NCI-H1105 treated with DMSO at 0.1 percent for 48 hours (cell line): Measurements from ENCODE around the gene ARID1B.
A peak's percentile ranks its signal among the peaks of the same experiment; 100 is the strongest.

Experiments
- DNase-seq: peaks from one replicate; lab custom pipeline; 2025; lab: John Stamatoyannopoulos, UW

The ARID1B gene

GRCh38 chr6:156879186-156879585 lies 102.0 kb downstream of the ARID1B start:
- no peak for DNase-seq

DNA sequence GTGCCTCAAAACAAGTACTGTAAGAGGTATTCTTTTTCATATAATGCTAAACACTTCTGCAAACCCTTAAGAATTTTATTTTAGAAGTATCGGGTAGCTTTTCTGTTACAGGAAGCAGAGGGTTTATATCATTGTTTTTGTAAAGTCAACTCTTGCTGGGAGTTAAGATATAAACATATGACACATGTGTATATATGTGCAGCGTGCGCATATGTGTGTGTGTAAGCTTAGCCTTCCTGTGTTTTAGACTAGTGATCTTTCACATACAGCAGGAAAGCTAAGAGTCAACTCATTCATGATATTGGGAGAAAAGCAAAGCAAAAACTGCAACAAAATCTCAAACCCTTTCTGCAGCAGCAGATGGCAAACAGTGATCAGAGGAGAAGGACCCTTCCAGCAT lies 102.4 kb downstream of the ARID1B start:
- DNase-seq = no peak

DNA sequence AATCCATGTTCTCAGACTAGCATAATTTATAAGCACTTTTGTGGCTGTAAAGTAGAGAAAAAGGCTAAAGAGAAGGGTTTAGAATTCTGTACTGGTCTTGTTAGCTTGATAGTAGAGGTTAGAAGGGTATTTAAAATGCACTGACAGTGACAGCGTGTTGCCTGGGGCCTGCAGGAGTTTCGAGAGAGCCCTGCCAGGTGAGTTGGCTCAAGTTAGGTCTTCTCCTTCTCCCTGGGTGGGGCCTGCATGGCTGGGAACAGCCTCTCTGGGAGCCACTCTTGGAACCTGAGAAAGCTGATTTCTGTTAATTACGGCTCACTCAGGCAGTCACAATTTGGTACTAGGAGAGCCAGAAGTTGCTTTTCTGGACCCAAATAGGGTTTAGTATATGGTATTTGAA lies 103.7 kb downstream of the ARID1B start:
- peak; percentile 36 for DNase-seq

DNA sequence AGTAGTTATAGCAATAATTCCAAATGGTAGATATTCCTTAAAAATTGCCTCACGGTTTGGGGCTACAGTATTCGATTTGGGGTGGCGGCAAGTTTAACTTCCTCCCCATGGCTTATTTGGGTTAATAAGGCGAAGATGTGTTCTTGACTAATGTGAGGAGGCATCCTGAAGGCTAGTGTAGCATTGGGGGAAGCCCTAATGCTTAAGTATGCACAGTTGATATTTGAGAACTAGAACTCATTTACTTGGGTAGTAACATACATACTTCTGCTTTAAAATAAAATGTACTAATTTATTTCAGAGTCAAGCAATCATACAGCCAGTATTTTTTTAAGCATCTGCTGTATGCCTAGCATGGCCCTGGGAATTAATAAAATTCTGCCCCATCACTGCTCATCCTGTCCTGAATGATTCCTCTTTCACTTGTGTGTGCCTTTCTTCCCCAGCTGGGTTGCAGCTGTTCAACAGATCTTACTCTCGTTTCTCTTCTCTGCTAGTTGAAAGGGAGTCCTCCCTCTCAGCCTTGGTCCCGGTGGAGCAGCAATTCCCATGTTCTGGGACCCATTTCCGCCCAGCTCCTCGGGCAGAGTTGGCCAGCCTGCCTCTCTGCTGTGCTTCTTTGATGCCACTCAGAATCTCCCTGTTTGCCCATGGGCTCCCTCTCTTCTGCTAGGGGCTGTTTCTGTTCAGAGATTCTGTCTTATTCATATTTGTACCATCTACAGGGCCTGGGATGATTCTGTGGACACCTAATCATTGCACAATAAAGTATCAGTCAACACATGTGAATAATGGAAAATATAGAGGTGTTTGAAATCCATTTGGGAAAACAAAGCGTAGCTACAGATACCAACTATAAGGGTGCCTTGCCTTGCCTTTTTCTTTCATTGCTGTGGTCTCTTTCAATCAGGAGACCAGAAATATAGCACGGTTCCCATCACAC lies 104.8 kb downstream of the ARID1B start:
- DNase-seq = no peak

DNA sequence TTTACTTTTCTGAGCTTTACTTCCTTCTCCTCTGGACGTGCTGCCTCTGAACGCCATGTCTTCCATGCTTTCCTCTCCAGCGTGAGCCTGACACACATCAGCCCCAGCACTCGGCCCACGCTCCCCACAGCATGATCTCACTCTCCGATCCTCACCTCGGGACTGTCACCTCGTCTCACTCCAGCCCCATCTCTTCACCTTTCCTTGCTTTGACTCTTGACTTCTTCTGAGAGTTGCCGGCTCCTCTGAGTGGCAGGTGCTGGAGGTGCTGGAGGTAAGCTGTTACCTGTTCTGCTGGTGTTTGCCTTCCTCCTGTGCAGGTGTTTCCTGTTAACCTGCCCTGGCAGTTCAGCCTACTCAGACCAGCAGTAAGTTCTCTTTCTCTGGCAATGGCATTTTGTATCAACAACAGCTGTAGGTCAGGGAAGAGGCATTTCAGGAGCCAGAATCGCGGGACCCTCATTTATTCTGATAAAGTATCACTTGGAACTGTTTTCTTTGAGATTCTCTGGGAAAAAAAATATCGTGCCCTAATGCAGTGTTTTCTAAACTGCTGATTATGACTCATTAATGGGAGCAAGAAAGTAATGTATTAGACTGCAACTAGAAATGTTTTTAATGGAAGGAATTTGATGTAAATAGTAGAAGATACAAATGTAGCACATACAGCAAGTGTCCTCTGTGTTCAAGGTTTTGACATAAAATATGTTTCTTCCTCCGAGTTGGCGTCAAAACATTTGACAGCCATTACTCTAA lies 106.5 kb downstream of the ARID1B start:
- peak; percentile 86 for DNase-seq

GRCh38 chr6:156884306-156884705 lies 107.1 kb downstream of the ARID1B start:
- no peak for DNase-seq

DNA sequence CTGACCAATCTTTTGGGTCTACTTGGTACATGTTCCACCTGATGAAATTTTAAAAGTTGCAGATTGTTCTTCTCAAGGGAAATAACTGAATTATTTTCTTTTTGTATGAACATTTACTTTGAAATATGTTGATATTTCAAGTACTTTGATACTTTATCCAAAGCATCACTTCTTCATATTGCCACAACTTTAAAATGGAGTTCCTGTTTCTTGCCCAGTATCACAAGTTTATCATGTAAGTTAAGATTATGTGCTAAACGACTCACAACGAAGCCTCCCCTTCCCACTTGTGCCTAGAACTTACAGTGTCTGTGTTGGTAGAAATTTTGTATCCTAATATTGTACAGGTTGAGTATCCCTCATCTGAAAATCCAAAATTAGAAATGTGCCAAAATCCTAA lies 108.4 kb downstream of the ARID1B start:
- no peak for DNase-seq

GRCh38 chr6:156886409-156886808 lies 109.2 kb downstream of the ARID1B start:
- no peak for DNase-seq

DNA sequence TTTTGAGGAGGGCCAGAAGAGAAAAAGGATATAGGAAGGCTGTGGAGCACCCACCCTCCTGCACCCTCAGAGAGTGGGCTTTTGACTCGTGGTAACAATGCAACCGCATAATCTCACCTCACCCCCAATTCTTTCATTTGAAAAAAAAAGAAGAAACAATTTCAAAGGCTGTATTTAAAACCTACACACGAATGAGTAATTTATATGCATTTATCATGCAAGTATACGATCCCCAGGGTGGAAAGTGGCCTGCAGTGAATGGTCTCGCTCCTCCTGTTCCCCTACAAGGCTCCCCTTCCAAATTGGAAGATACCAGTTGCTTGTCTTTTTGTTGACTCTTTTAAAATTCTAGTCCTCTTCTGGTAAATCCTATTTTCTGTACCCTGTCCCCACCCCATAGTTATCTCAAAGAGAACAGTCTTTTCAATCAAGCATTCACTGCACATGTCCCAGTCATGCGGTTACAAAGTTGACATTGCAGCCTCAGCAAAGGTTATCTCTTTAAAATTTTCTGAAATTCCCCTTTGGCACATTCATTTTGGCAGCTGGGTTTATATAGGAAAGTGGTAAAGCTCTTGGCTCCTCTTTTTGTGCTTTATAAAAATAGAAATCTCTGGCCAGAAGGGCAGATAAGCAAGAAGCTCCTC lies 110.6 kb downstream of the ARID1B start:
- DNase-seq = no peak

- DNase-seq = peak; percentile 84
Observed at GRCh38 chr6:156889469-156889868, 112.3 kb downstream of the ARID1B start.

DNA sequence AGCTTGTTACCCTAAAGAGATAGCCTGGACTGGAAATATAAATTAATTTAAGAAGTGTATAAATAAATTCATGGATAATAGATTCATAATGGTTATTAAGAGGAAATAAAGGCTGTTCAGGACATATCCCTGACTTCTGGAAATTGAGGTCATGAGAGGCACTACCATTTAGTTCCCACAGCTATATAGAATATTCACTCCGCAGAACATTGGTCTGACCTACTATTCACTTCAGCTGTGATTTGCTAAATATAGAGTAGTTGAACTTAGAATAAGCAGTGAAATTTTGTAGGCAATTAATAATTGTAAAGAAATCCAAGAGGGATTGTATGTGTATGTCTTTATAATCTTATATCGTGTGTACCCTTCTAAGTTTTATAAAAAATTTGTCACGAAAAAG lies 112.8 kb downstream of the ARID1B start:
- DNase-seq = no peak

- no peak for DNase-seq
Observed at GRCh38 chr6:156890627-156891314, 113.6 kb downstream of the ARID1B start.

GRCh38 chr6:156897907-156898531 lies 120.8 kb downstream of the ARID1B start:
- DNase-seq = no peak

DNA sequence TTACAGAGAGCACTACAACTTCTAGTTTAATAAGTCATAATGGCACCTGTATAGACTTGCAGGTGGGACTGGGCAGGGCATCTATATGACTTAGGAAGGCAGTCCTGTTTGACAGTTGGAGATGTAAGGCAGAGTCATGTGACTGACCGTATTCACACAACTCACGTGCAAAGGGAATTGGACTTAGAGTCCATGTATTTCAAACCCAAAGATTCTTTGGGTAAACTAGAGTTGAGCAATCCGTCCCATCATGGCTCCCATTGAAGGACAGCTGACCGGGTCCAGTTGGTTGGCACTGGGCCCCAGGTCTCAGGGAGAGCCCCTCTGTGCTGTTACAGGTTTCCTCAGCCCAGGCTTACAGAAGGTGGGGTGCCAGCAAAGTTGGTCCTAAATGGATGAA lies 121.9 kb downstream of the ARID1B start:
- no peak for DNase-seq

DNA sequence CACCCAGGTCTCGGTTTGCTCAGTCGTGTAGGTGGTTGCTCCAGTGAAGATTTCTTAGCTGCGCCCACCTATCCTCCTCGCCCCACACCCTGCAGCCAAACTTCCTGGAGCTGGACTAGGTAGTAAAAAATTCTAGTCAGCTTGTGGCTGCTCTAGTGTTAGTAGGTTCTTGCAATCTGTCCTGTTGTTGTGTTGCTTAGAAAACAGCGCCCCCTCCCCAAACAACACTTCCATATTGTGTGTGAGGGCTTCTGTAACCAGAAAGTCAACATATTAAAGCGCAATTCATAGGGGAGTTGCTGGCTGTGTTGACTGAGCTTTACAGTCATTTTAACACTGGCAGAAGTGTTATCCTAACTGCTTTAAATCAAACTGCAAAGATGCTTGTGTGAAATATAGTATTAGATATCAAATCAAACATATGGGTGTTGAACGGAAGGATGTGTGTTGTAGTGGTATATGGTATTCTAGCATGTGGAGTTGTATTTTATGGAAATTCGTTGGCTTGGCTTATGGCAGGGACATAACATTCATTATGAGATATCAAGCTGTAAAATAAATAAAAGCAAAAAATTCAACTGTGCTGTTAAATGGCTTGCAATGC lies 122.5 kb downstream of the ARID1B start:
- DNase-seq = no peak

GRCh38 chr6:156900292-156900691 lies 123.1 kb downstream of the ARID1B start:
- no peak for DNase-seq

GRCh38 chr6:156901309-156902019 lies 124.3 kb downstream of the ARID1B start:
- DNase-seq = no peak

DNA sequence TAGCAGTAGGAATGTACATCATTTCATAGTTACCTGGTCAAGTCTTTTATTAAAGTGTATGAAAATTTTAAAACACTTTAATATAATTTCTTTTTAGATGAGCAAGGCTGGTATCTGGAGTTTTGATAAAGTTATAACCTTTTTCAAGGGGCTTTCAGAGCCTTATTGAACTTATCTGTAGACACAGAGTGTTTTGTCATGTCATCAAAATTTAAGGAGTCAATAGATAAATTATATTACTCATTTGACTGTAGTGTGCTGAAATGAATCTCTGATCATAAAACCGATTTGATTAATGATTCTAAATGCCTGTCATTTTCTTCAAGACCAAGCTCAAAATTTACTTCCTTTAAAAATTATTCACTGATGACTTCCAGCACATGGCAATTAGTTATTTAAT lies 125.6 kb downstream of the ARID1B start:
- no peak for DNase-seq

DNA sequence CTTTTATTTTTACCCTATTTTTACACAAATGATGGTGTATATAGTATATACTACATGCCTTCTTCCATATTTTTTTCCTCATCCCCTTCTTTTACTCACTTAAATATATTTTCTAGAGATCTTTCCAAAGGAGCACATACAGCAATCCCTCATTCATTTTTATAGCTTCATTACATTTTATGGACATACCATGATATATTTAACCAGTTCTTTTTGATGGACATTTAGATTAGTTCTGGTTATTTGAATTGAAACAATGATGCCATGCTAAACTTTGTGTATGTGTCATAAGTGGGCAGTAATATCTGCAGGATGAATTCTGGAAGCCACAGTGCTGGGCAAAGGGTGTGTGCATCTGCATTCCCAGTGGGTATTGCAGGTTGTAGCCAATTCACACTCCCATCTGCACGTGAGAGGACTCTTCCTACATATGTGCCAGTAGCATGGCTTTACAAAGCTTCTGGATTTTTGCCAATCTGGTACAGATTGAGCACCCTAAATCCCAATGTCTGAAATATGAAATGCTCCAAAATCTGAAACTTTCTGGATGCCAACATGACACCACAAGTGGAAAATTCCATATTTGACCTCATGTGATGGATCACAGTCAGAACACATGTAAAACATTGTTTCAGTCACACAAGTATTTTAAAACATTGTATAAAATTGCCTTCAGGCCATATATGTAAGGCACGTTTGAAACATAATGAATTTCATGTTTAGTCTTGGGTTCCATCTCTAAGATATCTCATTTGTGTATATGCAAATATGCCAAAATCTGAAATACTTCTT lies 127.2 kb downstream of the ARID1B start:
- DNase-seq = no peak

GRCh38 chr6:156905801-156906200 lies 128.6 kb downstream of the ARID1B start:
- DNase-seq = no peak
